ENCODE measurements around the gene CSF1. TPM values are rescaled to one million over a fixed set of nuclear protein-coding genes. Genes with fewer than 3 reads are reported as not detected.
"Not testable (repeated sequence)": the region's sequence is repeated elsewhere in the genome, so short reads cannot be mapped to it uniquely, and the experiment has no call there.

CSF1 gene
- total RNA-seq, 2 donors from 2014 or later, result 46.8 to 95.4 TPM

GRCh38 chr1:109917768-109918606 lies 7.3 kb downstream of the CSF1 start:
- no peaks in the 10 kb centered on the region for H3K9me3 Mint-ChIP-seq
- no peak overlapping the region for H3K4me3 Mint-ChIP-seq
- no peak for ATAC-seq (replicated peaks)
- H3K4me1 Mint-ChIP-seq, result peaks cover 29% of the 10 kb centered on the region
- H3K36me3 Mint-ChIP-seq (ENCODE audit: low read depth), result peaks cover 98% of the 10 kb centered on the region
- peak overlapping the region; percentile 55 for H3K27ac Mint-ChIP-seq
- no peaks in the 10 kb centered on the region for H3K27me3 Mint-ChIP-seq

GRCh38 chr1:109918671-109919070 lies 8.0 kb downstream of the CSF1 start:
- Mint-ChIP-seq H3K27ac (peak overlapping the region; percentile 55), H3K9me3 (no peaks in the 10 kb centered on the region), H3K27me3 (no peaks in the 10 kb centered on the region), H3K4me3 (no peak overlapping the region), H3K36me3 (ENCODE audit: low read depth) (peaks cover 98% of the 10 kb centered on the region), H3K4me1 (peaks cover 24% of the 10 kb centered on the region)
- ATAC-seq (replicated peaks), result no peak

- peaks cover 98% of the 10 kb centered on the region for H3K36me3 Mint-ChIP-seq (ENCODE audit: low read depth)
- no peaks in the 10 kb centered on the region for H3K27me3 Mint-ChIP-seq
- no peak for ATAC-seq (replicated peaks)
- peaks cover 19% of the 10 kb centered on the region for H3K4me1 Mint-ChIP-seq
- no peak overlapping the region for H3K4me3 Mint-ChIP-seq
- no peaks in the 10 kb centered on the region for H3K9me3 Mint-ChIP-seq
- H3K27ac Mint-ChIP-seq, result no peak overlapping the region
These were observed 8.7 kb downstream of the CSF1 start for GRCh38 chr1:109919303-109919702.

GRCh38 chr1:109920391-109920790 lies 9.7 kb downstream of the CSF1 start:
- ATAC-seq (replicated peaks); H3K9me3 Mint-ChIP-seq; H3K27me3 Mint-ChIP-seq; H3K27ac Mint-ChIP-seq; H3K4me3 Mint-ChIP-seq: not testable (repeated sequence)
- H3K4me1 Mint-ChIP-seq, result peaks cover 22% of the 10 kb centered on the region
- H3K36me3 Mint-ChIP-seq (ENCODE audit: low read depth), result peaks cover 100% of the 10 kb centered on the region

- Mint-ChIP-seq H3K27ac (no peak overlapping the region), H3K4me1 (peaks cover 20% of the 10 kb centered on the region), H3K36me3 (ENCODE audit: low read depth) (peaks cover 100% of the 10 kb centered on the region), H3K27me3 (no peaks in the 10 kb centered on the region), H3K9me3 (no peaks in the 10 kb centered on the region), H3K4me3 (no peak overlapping the region)
- no peak for ATAC-seq (replicated peaks)
These were observed 11.7 kb downstream of the CSF1 start for GRCh38 chr1:109922326-109922725.

- Mint-ChIP-seq H3K9me3 (no peaks in the 10 kb centered on the region), H3K27me3 (no peaks in the 10 kb centered on the region), H3K36me3 (ENCODE audit: low read depth) (peaks cover 100% of the 10 kb centered on the region), H3K4me3 (no peak overlapping the region), H3K27ac (peak overlapping the region; percentile 56), H3K4me1 (peaks cover 15% of the 10 kb centered on the region)
- no peak for ATAC-seq (replicated peaks)
These were observed 12.7 kb downstream of the CSF1 start for GRCh38 chr1:109923131-109923945.

GRCh38 chr1:109923946-109924275 lies 13.3 kb downstream of the CSF1 start:
- no peaks in the 10 kb centered on the region for H3K9me3 Mint-ChIP-seq
- H3K27ac Mint-ChIP-seq, result peak overlapping the region; percentile 51
- peaks cover 9% of the 10 kb centered on the region for H3K4me1 Mint-ChIP-seq
- H3K4me3 Mint-ChIP-seq, result no peak overlapping the region
- ATAC-seq (replicated peaks), result no peak
- H3K27me3 Mint-ChIP-seq, result no peaks in the 10 kb centered on the region
- H3K36me3 Mint-ChIP-seq (ENCODE audit: low read depth), result peaks cover 100% of the 10 kb centered on the region

GRCh38 chr1:109924316-109924715 lies 13.7 kb downstream of the CSF1 start:
- Mint-ChIP-seq H3K4me1 (peaks cover 8% of the 10 kb centered on the region), H3K27ac (peak overlapping the region; percentile 51)

GRCh38 chr1:109925159-109925990 lies 14.7 kb downstream of the CSF1 start:
- Mint-ChIP-seq H3K27me3 (no peaks in the 10 kb centered on the region), H3K27ac (peak overlapping the region; percentile 47)

More at GRCh38 chr1:109924316-109924715, 13.7 kb downstream of the CSF1 start:
- no peak overlapping the region for H3K4me3 Mint-ChIP-seq
- H3K36me3 Mint-ChIP-seq (ENCODE audit: low read depth), result peaks cover 100% of the 10 kb centered on the region
- ATAC-seq (replicated peaks), result no peak
- no peaks in the 10 kb centered on the region for H3K27me3 Mint-ChIP-seq
- no peaks in the 10 kb centered on the region for H3K9me3 Mint-ChIP-seq

GRCh38 chr1:109926662-109927300 lies 16.1 kb downstream of the CSF1 start:
- Mint-ChIP-seq H3K27ac (peak overlapping the region; percentile 47), H3K36me3 (ENCODE audit: low read depth) (peaks cover 89% of the 10 kb centered on the region)
- no peak for ATAC-seq (replicated peaks)

More at GRCh38 chr1:109925159-109925990, 14.7 kb downstream of the CSF1 start:
- no peak for ATAC-seq (replicated peaks)
- no peak overlapping the region for H3K4me3 Mint-ChIP-seq
- peaks cover 8% of the 10 kb centered on the region for H3K4me1 Mint-ChIP-seq
- no peaks in the 10 kb centered on the region for H3K9me3 Mint-ChIP-seq
- H3K36me3 Mint-ChIP-seq (ENCODE audit: low read depth), result peaks cover 100% of the 10 kb centered on the region

GRCh38 chr1:109927356-109927755 lies 16.7 kb downstream of the CSF1 start:
- no peaks in the 10 kb centered on the region for H3K9me3 Mint-ChIP-seq
- no peak overlapping the region for H3K27ac Mint-ChIP-seq
- peaks cover 8% of the 10 kb centered on the region for H3K4me1 Mint-ChIP-seq
- H3K4me3 Mint-ChIP-seq, result no peak overlapping the region
- H3K36me3 Mint-ChIP-seq (ENCODE audit: low read depth), result peaks cover 83% of the 10 kb centered on the region
- H3K27me3 Mint-ChIP-seq, result no peaks in the 10 kb centered on the region
- no peak for ATAC-seq (replicated peaks)

More at GRCh38 chr1:109926662-109927300, 16.1 kb downstream of the CSF1 start:
- H3K4me3 Mint-ChIP-seq, result no peak overlapping the region
- peaks cover 8% of the 10 kb centered on the region for H3K4me1 Mint-ChIP-seq
- no peaks in the 10 kb centered on the region for H3K27me3 Mint-ChIP-seq
- H3K9me3 Mint-ChIP-seq, result no peaks in the 10 kb centered on the region

- Mint-ChIP-seq H3K27ac (no peak overlapping the region), H3K9me3 (no peaks in the 10 kb centered on the region), H3K4me1 (peaks cover 8% of the 10 kb centered on the region), H3K36me3 (ENCODE audit: low read depth) (peaks cover 77% of the 10 kb centered on the region), H3K27me3 (no peaks in the 10 kb centered on the region), H3K4me3 (no peak overlapping the region)
- ATAC-seq (replicated peaks), result no peak
These were observed 17.3 kb downstream of the CSF1 start for GRCh38 chr1:109927911-109928321.

- no peak overlapping the region for H3K4me3 Mint-ChIP-seq
- no peaks in the 10 kb centered on the region for H3K9me3 Mint-ChIP-seq
- no peak overlapping the region for H3K27ac Mint-ChIP-seq
- H3K4me1 Mint-ChIP-seq, result peaks cover 8% of the 10 kb centered on the region
- no peak for ATAC-seq (replicated peaks)
- no peaks in the 10 kb centered on the region for H3K27me3 Mint-ChIP-seq
- H3K36me3 Mint-ChIP-seq (ENCODE audit: low read depth), result peaks cover 70% of the 10 kb centered on the region
These were observed 18.0 kb downstream of the CSF1 start for GRCh38 chr1:109928591-109929111.
